ENCODE results near the gene MEF2D.

- no peak for TF ChIP-seq EZH2 (IDR thresholded peaks at IDR 0.05; ENCODE audit: low read length)
- TF ChIP-seq CTCF (optimal IDR thresholded peaks at IDR 0.05 in 1 of 3, IDR thresholded peaks at IDR 0.05 in 1 of 3, conservative IDR thresholded peaks at IDR 0.05 in 1 of 3; ENCODE audit: extremely low read depth in 1 of 3, insufficient read depth in 2 of 3, low read length in 3 of 3), result no peak
These were observed 8.3 kb upstream of the MEF2D start for GRCh38 chr1:156508955-156509234.

Data from keratinocyte (primary cell).